ENCODE measurements around the gene CBL.
"Not testable (repeated sequence)": the region's sequence is repeated elsewhere in the genome, so short reads cannot be mapped to it uniquely, and the experiment has no call there.

The CBL gene

GRCh38 chr11:119205574-119206510, at the start of gene CBL:
Gene CBL (plus strand): TSS chr11:119206339. CDS start chr11:119206418, 79 bp downstream.
- peak; percentile 82 to 87 for DNase-seq

GRCh38 chr11:119156496-119156895, 49.6 kb upstream of the CBL start:
- DNase-seq: no peak

- DNase-seq: no peak
These were observed 49.1 kb upstream of the CBL start for GRCh38 chr11:119157063-119157462.

- DNase-seq: no peak
These were observed 47.7 kb upstream of the CBL start for GRCh38 chr11:119158467-119158866.

- no peak for DNase-seq
These were observed 46.0 kb upstream of the CBL start for GRCh38 chr11:119160151-119160550.

GRCh38 chr11:119161871-119162270, 44.3 kb upstream of the CBL start:
- DNase-seq: no peak

GRCh38 chr11:119166368-119167076, 39.6 kb upstream of the CBL start:
- no peak for DNase-seq

- DNase-seq: not testable (repeated sequence)
These were observed 39.1 kb upstream of the CBL start for GRCh38 chr11:119167077-119167458.

- DNase-seq: no peak
These were observed 38.2 kb upstream of the CBL start for GRCh38 chr11:119167933-119168332.

GRCh38 chr11:119168471-119169281, 37.5 kb upstream of the CBL start, which contains the start of gene NLRX1:
Gene NLRX1 (plus strand): TSS chr11:119168725. CDS start chr11:119171404, 2,679 bp downstream.
- peak; percentile 41 to 63 for DNase-seq

- DNase-seq: no peak
These were observed 36.8 kb upstream of the CBL start for GRCh38 chr11:119169282-119169719.

GRCh38 chr11:119172513-119172912, 33.6 kb upstream of the CBL start:
- DNase-seq: no peak

GRCh38 chr11:119173453-119173852, 32.7 kb upstream of the CBL start:
- no peak for DNase-seq

- DNase-seq: peak; percentile 25 to 85
These were observed 30.6 kb upstream of the CBL start for GRCh38 chr11:119175493-119176077.

GRCh38 chr11:119178166-119178680, 27.9 kb upstream of the CBL start:
- DNase-seq: no peak

- DNase-seq: no peak
These were observed 26.8 kb upstream of the CBL start for GRCh38 chr11:119179342-119179741.

GRCh38 chr11:119179983-119180382, 26.2 kb upstream of the CBL start:
- peak; percentile 10 to 44 for DNase-seq

GRCh38 chr11:119180729-119181676, 25.1 kb upstream of the CBL start:
- no peak for DNase-seq

GRCh38 chr11:119181677-119182412, 24.3 kb upstream of the CBL start:
- DNase-seq: no peak

GRCh38 chr11:119184399-119184798, 21.7 kb upstream of the CBL start:
- not testable (repeated sequence) for DNase-seq
